ENCODE data around the gene AFTPH.
"Not testable (repeated sequence)": the region's sequence is repeated elsewhere in the genome, so short reads cannot be mapped to it uniquely, and the experiment has no call there.

The AFTPH gene

GRCh38 chr2:64501946-64502345 lies 22.2 kb upstream of the AFTPH start:
- DNase-seq: no peak

GRCh38 chr2:64502860-64503259 lies 21.3 kb upstream of the AFTPH start:
- no peak for DNase-seq

- DNase-seq: no peak
Observed at GRCh38 chr2:64504774-64505720, 19.1 kb upstream of the AFTPH start.

- DNase-seq: no peak
Observed at GRCh38 chr2:64506686-64507085, 17.4 kb upstream of the AFTPH start.

- DNase-seq: no peak
Observed at GRCh38 chr2:64514008-64514407, 10.1 kb upstream of the AFTPH start.

- no peak for DNase-seq
Observed at GRCh38 chr2:64515086-64515485, 9.0 kb upstream of the AFTPH start.

- DNase-seq: no peak
Observed at GRCh38 chr2:64516651-64517510, 7.2 kb upstream of the AFTPH start.

GRCh38 chr2:64517511-64517884 lies 6.6 kb upstream of the AFTPH start:
- DNase-seq: no peak

- peak; percentile 59 for DNase-seq
Observed at GRCh38 chr2:64522843-64523428, 1.2 kb upstream of the AFTPH start.

GRCh38 chr2:64524604-64525316 lies 632 bp downstream of the AFTPH start:
- peak; percentile 34 for DNase-seq

- DNase-seq: no peak
Observed at GRCh38 chr2:64525317-64525613, 1.1 kb downstream of the AFTPH start.

GRCh38 chr2:64526034-64526433 lies 1.9 kb downstream of the AFTPH start:
- no peak for DNase-seq

- not testable (repeated sequence) for DNase-seq
Observed at GRCh38 chr2:64530946-64531345, 6.8 kb downstream of the AFTPH start.

GRCh38 chr2:64532030-64532429 lies 7.9 kb downstream of the AFTPH start:
- DNase-seq: no peak

GRCh38 chr2:64533882-64534281 lies 9.8 kb downstream of the AFTPH start:
- DNase-seq: no peak

GRCh38 chr2:64534363-64534762 lies 10.2 kb downstream of the AFTPH start:
- no peak for DNase-seq

- no peak for DNase-seq
Observed at GRCh38 chr2:64535024-64535423, 10.9 kb downstream of the AFTPH start.

GRCh38 chr2:64537991-64538390 lies 13.9 kb downstream of the AFTPH start:
- DNase-seq: no peak

- no peak for DNase-seq
Observed at GRCh38 chr2:64538764-64539433, 14.8 kb downstream of the AFTPH start.

GRCh38 chr2:64540615-64541014 lies 16.5 kb downstream of the AFTPH start:
- no peak for DNase-seq

GRCh38 chr2:64541547-64541946 lies 17.4 kb downstream of the AFTPH start:
- DNase-seq: no peak
